Skeletal muscle cell (primary cell): ENCODE results near the gene NAV1.

Experiments used
- DNase-seq: peaks from one replicate; pipeline ENCODE4 v3.0.0-alpha.2; 2010; ENCODE audit warnings: low read depth
- H3K4me3 ChIP-seq: 2 replicates; pipeline ENCODE4 v1.5.1; 2011; ENCODE audit warnings: low read depth, mild to moderate bottlenecking, control low read depth, low read length, moderate library complexity

NAV1 gene

DNA sequence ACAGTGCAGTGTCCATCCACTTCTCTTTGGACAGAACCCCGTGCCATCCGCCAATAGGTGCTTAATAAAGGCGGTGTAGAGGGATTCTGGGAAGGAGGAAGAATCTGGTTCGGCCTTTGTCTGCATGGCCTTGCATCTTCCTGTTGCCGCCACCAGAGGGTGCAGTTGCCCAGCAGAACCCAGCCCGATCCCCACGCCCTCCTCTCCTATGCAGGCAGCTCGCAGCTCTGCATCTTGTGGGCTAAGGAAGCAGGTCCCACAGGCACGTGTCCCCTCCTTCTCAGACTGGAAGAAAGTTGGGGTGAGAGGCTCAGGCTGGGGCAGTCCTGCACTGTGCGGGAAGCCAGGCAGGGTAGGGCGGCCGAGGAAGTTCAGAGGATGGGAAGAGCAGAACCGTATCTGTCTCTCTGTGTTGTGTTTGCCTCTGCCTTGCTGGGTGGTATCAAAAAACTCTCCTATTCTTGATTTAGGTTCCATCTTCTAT is 20.8 kb downstream of the NAV1 start:
- no peak for DNase-seq
- no peak overlapping the region for H3K4me3 ChIP-seq

GRCh38 chr1:201560328-201561194 is 21.6 kb downstream of the NAV1 start:
- no peak for DNase-seq

GRCh38 chr1:201561195-201561564 is 22.3 kb downstream of the NAV1 start:
- no peak overlapping the region for H3K4me3 ChIP-seq
- DNase-seq, result no peak

More at GRCh38 chr1:201560328-201561194, 21.6 kb downstream of the NAV1 start:
- no peak overlapping the region for H3K4me3 ChIP-seq

DNA sequence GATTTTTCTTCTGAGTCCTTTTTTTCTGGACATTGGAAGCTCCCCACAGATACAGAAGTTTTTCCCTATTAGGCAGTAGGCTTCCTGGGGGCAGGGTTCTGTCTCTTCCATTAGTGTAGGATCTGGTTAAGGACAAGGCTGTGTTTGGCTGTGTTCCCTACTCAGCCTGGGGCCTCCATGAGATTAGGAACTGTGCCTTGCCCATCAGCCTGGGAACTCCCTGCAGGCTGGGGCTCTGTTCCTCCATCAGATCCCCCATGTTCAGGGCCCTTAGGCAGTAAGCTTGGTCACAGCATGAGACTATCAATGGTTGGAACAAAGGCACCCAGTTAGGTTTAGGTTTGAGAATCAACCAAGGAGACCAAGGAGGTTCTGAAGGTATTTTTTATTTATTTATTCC is 22.7 kb downstream of the NAV1 start:
- no peak overlapping the region for H3K4me3 ChIP-seq
- DNase-seq, result no peak

DNA sequence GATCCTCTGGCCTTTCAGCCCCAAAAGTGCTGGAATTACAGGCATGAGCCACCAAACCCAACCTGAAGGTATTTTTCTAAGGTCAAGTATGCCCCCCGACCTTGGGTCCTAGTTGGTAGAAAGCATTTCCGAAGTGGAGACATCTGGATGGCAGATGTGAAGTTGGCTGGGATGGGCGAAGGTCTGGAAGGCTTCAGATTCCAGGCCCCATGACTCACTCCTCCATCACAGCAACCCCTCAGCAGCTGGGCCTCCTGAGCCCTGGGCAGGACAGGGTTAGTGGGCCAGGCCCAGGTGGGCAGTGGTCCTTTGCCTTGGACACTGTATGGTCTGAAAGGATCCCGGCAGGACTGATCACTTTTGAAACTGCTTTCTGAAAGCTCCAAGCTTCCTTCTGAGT is 23.3 kb downstream of the NAV1 start:
- no peak overlapping the region for H3K4me3 ChIP-seq
- DNase-seq, result peak; percentile 78

- peak; percentile 73 for DNase-seq
Measured at GRCh38 chr1:201562659-201563405, 23.9 kb downstream of the NAV1 start.

GRCh38 chr1:201563406-201563780 is 24.5 kb downstream of the NAV1 start:
- DNase-seq, result no peak
- H3K4me3 ChIP-seq, result no peak overlapping the region

More at GRCh38 chr1:201562659-201563405, 23.9 kb downstream of the NAV1 start:
- H3K4me3 ChIP-seq, result no peak overlapping the region

GRCh38 chr1:201563941-201564340 is 25.0 kb downstream of the NAV1 start:
- H3K4me3 ChIP-seq, result no peak overlapping the region

DNA sequence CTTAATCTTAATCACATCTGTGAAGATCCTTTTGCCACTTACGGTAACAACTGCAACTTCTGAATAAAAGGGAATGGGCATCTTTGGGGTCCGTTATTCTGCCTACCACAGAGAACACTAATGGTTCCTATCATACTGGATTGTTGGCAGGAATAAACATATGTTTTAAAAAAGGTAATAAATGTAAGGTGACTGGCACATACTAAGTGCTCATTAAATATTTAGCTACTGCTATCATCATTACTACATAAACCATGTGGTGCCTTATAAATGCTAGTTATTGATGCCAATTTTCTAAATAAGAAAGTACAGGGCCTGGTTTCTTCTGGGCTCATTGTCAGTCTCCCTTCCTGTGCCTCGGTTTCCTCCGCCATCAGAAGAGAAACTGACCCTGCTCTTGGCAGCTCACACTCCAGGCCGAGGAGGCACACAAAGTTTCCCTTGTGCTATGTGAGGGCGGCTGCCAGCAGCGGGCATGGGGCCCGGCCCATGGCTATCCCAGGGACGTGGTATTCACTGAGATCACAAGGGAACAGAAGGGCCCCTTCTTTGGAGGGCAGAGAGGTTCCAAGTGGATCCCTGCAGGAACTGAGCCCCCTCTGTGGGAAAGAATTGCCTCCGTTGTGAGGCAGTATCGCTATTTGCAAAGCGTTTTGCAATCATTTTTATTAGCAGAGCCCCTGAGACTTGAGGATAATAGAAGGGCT is 26.2 kb downstream of the NAV1 start:
- no peak overlapping the region for H3K4me3 ChIP-seq
- DNase-seq, result no peak

More at GRCh38 chr1:201563941-201564340, 25.0 kb downstream of the NAV1 start:
- no peak for DNase-seq

DNA sequence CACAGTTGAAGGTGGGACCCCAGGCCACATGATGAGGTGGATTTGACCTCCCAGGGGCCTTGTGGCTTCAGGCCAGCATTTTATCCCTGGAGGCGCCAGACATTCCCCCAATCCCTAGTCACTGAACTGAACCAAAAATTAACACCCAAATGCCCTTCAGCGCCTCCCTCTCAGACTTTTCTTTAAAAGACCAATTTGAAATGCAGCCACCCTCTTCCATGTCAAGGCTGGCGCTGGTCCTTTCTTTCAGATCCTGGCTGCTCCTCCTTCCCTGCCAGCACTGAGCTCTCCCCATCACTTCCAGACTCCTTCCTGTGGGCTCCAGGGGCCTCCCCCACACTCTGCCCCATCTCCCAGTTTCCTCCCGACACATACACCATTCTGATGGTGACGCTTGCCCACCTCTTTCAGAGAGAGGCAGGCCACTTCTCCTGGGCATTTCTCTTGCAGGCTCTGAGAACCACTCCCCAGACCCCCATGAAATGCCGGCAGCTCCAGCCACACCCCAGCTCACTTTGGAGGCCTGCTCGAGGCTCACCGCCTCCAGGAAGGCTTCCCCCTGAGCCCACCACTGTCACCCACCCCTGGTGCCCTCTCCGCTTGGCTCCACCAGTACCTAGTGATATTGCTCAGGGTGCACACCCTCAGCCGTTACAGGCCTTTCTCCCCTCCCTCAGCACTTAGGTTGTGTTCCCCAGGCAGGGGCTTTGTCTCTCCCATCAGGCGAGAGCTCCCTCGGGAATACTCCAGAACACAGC is 27.0 kb downstream of the NAV1 start:
- DNase-seq, result no peak
- no peak overlapping the region for H3K4me3 ChIP-seq

- no peak overlapping the region for H3K4me3 ChIP-seq
Measured at GRCh38 chr1:201566529-201566823, 27.5 kb downstream of the NAV1 start.

DNA sequence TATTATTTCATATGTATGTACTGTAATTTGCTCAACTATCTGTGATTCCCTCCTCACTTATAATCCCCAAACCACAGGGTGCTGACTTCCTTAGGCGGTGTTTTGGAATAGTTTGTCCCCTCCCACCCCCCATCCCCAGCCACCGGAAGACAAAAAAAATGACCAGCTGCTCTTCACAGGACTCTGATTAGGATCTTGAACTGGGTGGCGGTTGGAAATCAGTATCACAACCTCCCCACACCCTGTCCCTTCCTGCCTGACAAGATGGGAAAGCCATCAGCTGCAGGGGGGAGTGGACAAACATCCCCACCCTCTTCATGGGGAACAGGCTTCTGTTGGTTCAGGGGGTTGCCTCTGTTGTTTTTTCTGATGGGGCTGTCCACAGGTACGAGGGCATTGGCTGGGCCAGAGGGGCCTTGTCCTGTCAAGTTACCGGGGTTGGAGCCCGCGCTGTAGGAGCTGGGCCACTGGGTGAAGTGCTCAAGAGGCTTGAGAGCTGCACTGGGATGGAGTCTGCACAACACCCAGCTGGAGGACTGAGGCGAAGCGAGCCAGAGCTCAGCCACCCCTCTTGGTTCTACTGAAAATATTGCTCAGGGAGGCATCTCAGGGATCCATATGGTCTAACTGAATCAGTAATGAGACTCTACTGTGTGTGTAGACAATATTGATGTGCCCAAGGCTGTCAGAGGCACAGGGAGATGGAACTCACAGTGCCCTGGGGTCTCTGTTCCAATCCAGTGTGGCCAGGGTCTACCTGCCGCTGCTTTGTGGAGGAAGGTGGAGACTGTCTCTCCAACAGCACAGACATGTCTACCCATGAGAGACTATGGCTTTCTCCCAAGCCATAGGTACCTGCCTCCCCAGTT is 28.2 kb downstream of the NAV1 start:
- DNase-seq, result no peak
- H3K4me3 ChIP-seq, result no peak overlapping the region

More at GRCh38 chr1:201566529-201566823, 27.5 kb downstream of the NAV1 start:
- no peak for DNase-seq

DNA sequence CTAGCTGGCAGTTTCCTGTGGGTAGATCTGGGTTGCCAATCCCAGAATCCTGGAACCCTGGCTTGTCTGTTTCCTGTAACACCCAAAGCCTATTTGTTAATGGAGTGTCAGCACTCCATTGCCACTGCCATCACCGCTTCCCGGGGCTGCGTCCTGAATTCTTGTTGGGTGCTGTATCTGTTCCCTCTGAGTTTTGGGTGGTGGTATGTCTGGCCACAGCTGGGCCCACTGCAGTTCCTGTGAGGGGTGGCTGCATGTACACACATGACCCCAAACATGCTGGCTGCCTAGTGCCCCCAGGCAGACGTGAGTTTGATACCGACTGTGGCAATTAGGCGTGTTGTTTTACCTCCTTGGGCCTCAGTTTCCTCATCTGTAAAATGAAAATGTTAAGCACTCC is 29.3 kb downstream of the NAV1 start:
- no peak for DNase-seq
- H3K4me3 ChIP-seq, result no peak overlapping the region

GRCh38 chr1:201568859-201569294 is 29.9 kb downstream of the NAV1 start:
- no peak for DNase-seq
- no peak overlapping the region for H3K4me3 ChIP-seq

- H3K4me3 ChIP-seq, result no peak overlapping the region
- DNase-seq, result no peak
Measured at GRCh38 chr1:201570181-201570885, 31.4 kb downstream of the NAV1 start.

- H3K4me3 ChIP-seq, result no peak overlapping the region
- DNase-seq, result no peak
Measured at GRCh38 chr1:201570886-201571624, 32.1 kb downstream of the NAV1 start.

GRCh38 chr1:201573030-201573429 is 34.1 kb downstream of the NAV1 start:
- DNase-seq, result no peak
- no peak overlapping the region for H3K4me3 ChIP-seq
